ENCODE measurements around the gene NSG1.

DNA sequence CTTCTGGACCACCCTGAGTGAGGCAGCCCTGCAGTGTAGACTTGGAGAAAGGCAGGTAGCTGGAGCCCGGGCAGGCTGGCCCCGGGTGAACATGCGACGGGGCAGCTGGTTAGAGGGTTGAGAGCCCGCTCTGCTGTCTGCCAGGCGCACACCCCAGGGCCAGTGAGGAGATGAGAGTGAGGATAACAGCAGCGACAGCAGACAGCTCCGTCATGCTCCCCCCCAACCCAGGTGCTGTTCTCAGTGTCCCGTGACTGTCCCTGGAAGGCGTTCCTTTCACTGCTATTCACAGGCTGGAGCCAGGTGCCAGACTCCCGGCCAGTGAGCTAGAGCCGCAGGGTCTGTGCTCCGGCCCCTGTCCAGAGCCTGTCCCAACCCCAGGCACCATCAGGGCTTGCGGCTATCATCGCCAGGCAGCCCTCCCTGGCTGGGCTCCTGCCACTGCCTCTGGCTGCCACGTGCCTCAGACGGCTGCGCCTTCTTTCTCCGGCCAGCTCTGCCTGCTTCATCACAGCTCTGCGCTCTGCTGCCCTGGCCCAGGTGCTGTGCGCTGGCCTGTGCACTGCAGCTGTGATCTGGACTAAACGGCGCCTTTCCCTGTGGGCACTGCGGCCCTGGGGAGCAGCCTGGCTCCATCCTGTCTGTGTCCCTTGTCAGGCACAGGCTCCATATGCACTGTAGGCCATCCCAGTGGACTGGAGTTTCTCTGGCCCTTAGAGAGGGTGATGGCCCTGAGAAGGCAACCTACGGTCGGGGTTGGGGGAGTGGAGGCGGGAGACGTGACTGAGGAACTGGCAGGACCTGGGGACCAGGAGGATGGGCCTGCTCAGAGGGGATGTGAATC is 19.8 kb downstream of the NSG1 start:
- TF ChIP-seq, protein P1, sequence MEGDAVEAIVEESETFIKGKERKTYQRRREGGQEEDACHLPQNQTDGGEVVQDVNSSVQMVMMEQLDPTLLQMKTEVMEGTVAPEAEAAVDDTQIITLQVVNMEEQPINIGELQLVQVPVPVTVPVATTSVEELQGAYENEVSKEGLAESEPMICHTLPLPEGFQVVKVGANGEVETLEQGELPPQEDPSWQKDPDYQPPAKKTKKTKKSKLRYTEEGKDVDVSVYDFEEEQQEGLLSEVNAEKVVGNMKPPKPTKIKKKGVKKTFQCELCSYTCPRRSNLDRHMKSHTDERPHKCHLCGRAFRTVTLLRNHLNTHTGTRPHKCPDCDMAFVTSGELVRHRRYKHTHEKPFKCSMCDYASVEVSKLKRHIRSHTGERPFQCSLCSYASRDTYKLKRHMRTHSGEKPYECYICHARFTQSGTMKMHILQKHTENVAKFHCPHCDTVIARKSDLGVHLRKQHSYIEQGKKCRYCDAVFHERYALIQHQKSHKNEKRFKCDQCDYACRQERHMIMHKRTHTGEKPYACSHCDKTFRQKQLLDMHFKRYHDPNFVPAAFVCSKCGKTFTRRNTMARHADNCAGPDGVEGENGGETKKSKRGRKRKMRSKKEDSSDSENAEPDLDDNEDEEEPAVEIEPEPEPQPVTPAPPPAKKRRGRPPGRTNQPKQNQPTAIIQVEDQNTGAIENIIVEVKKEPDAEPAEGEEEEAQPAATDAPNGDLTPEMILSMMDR (IDR thresholded peaks at IDR 0.05): no peak
- no peak for TF ChIP-seq POLR2A (IDR thresholded peaks at IDR 0.05)

All from gastroesophageal sphincter (tissue), 3 donors.